ENCODE data around the gene ZBTB20. TPM values are rescaled to one million over a fixed set of nuclear protein-coding genes. Genes with fewer than 3 reads are reported as not detected.

The ZBTB20 gene
- total RNA-seq, 1 donor from 2014 or later = 30.4 TPM

DNA sequence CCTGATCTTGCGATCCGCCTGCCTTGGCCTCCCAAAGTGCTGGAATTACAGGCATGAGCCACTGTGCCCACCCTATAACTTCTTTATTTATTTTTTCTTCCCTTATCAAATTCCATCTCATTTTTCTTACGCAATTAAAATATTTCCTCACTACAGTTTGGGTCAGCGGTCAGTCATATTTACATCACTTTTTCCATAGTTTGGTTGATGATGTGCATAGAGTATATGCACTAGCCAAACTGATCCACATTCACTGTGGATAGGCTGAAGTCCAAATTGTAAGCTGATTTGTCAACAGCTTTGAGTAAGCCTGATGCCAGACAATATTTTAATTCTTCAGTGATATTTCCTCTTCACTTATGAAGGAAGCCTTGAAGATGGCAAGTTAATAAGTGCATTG lies 596.9 kb downstream of the ZBTB20 start:
- no peak overlapping the region for H3K4me3 Mint-ChIP-seq
- H3K36me3 Mint-ChIP-seq = no peaks in the 10 kb centered on the region
- no peak for DNase-seq (ENCODE audit: low spot score in 2 of 2, unreplicated experiment in 2 of 2)
- TF ChIP-seq, protein P1, sequence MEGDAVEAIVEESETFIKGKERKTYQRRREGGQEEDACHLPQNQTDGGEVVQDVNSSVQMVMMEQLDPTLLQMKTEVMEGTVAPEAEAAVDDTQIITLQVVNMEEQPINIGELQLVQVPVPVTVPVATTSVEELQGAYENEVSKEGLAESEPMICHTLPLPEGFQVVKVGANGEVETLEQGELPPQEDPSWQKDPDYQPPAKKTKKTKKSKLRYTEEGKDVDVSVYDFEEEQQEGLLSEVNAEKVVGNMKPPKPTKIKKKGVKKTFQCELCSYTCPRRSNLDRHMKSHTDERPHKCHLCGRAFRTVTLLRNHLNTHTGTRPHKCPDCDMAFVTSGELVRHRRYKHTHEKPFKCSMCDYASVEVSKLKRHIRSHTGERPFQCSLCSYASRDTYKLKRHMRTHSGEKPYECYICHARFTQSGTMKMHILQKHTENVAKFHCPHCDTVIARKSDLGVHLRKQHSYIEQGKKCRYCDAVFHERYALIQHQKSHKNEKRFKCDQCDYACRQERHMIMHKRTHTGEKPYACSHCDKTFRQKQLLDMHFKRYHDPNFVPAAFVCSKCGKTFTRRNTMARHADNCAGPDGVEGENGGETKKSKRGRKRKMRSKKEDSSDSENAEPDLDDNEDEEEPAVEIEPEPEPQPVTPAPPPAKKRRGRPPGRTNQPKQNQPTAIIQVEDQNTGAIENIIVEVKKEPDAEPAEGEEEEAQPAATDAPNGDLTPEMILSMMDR (IDR thresholded peaks at IDR 0.05; ENCODE audit: unreplicated experiment) = no peak
- H3K4me1 Mint-ChIP-seq = no peaks in the 10 kb centered on the region
- no peaks in the 10 kb centered on the region for H3K27me3 Mint-ChIP-seq (ENCODE audit: low read depth)
- H3K27ac Mint-ChIP-seq = no peak overlapping the region
- no peaks in the 10 kb centered on the region for H3K9me3 Mint-ChIP-seq

DNA sequence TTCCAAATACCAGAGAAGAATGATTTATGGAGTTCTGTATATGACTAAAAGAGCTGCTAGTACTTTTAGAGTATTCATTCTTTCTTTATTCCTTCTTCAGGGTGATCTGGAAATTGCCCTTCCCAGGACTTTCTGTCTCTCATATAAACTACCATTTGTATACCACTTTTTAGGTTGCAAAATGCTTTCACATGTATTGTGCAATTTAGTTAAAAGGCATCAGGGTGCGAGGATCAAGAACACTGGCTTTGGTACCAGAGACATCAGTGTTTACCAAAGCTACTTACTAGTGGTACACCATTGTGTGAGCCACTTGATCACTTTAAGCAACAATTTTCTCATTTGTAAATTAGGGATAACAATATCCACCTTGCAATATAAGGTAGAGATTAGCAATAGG lies 601.9 kb downstream of the ZBTB20 start:
- Mint-ChIP-seq H3K4me3 (no peak overlapping the region), H3K27me3 (ENCODE audit: low read depth) (no peaks in the 10 kb centered on the region), H3K9me3 (no peaks in the 10 kb centered on the region), H3K27ac (no peak overlapping the region), H3K4me1 (no peaks in the 10 kb centered on the region), H3K36me3 (no peaks in the 10 kb centered on the region)
- no peak for DNase-seq (ENCODE audit: low spot score in 2 of 2, unreplicated experiment in 2 of 2)
- TF ChIP-seq, protein P1 (IDR thresholded peaks at IDR 0.05; ENCODE audit: unreplicated experiment) = no peak

DNA sequence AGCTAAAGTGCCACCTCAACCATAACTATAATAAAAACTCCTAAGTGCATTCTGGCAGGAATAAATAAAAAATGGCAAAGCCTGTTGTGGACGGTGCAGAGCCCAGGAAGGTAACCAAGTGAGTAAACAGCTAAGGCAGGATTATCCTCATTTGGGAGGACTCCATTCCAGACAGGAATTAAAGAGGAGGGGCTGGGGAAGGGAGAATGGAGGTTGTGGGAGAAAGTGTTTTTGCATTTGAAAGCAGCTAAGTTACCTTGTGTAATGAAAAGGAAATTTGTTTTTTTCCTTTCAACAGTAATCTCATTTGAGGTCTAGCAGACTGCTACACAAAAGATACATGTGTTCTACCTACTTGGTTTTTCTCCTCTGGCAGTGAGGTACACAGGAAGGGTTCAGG lies 604.7 kb downstream of the ZBTB20 start:
- Mint-ChIP-seq H3K27me3 (ENCODE audit: low read depth) (no peaks in the 10 kb centered on the region), H3K36me3 (no peaks in the 10 kb centered on the region), H3K4me3 (no peak overlapping the region), H3K4me1 (no peaks in the 10 kb centered on the region), H3K27ac (no peak overlapping the region), H3K9me3 (peaks cover under 1% of the 10 kb centered on the region)
- TF ChIP-seq, protein P1 (IDR thresholded peaks at IDR 0.05; ENCODE audit: unreplicated experiment) = no peak
- no peak for DNase-seq (ENCODE audit: low spot score in 2 of 2, unreplicated experiment in 2 of 2)

DNA sequence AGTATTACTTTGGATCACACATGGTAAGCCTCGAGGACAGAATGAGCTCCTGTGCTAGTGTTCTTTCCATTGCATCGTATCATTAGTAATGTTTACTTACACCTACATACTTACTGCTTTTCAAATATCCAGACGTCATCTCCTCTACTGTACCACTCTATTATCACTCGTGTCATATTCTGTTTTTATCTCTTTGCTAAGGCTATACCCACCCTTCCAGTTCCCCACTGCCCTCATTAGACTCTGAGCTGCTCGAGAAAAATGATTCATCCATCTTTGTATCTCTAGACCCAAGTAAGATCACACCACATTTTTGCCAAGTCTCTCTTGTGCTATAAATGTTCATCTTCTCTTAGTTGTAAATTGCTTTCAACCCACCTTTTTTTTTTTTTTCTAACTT lies 607.6 kb downstream of the ZBTB20 start:
- no peak overlapping the region for H3K4me3 Mint-ChIP-seq
- DNase-seq (ENCODE audit: low spot score in 2 of 2, unreplicated experiment in 2 of 2) = no peak
- no peaks in the 10 kb centered on the region for H3K4me1 Mint-ChIP-seq
- H3K9me3 Mint-ChIP-seq = peaks cover 18% of the 10 kb centered on the region
- H3K27ac Mint-ChIP-seq = no peak overlapping the region
- TF ChIP-seq, protein P1 (IDR thresholded peaks at IDR 0.05; ENCODE audit: unreplicated experiment) = no peak
- no peaks in the 10 kb centered on the region for H3K27me3 Mint-ChIP-seq (ENCODE audit: low read depth)
- peaks cover 4% of the 10 kb centered on the region for H3K36me3 Mint-ChIP-seq

DNA sequence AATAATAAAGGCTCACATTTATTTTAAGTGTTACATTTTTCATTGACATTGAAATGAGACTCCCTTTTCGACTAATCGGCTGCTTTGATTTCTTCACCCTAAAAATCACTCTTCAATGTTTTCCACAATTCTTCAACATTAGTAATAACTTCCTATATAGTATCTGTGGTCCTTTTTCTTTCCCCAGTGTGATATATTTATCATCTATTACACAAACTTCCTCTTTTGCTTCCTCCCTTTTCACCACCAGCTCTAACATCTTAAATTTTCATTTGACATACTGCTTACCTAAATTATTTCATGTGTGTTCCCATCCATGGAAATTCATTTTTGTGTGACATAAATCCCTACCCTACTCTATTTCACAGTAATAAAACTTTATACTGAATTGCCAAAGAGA lies 608.9 kb downstream of the ZBTB20 start:
- peaks cover 27% of the 10 kb centered on the region for H3K9me3 Mint-ChIP-seq
- no peaks in the 10 kb centered on the region for H3K27me3 Mint-ChIP-seq (ENCODE audit: low read depth)
- no peak overlapping the region for H3K4me3 Mint-ChIP-seq
- no peaks in the 10 kb centered on the region for H3K4me1 Mint-ChIP-seq
- TF ChIP-seq, protein P1 (IDR thresholded peaks at IDR 0.05; ENCODE audit: unreplicated experiment) = no peak
- peaks cover 4% of the 10 kb centered on the region for H3K36me3 Mint-ChIP-seq
- H3K27ac Mint-ChIP-seq = no peak overlapping the region
- DNase-seq (ENCODE audit: low spot score in 2 of 2, unreplicated experiment in 2 of 2) = no peak

DNA sequence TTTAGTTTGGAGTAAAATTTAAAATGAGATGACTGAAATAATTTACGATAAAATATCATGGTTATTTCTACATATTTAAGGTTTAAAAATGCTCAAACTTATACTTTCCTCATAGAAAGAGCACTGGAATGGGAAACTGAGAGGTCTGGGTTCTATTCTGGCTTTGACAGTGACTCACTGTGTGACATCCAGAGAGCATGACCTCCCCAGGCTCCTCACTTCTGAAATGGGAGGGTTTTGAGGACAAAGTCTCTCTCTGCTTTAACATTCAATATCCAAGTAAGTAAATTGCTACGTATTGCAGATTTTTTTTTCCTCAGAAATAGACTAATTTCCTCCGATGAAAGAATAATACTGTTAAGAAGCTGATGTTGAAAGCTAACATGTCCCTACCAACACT lies 618.6 kb downstream of the ZBTB20 start:
- DNase-seq (ENCODE audit: low spot score in 2 of 2, unreplicated experiment in 2 of 2) = no peak
- TF ChIP-seq, protein P1 (IDR thresholded peaks at IDR 0.05; ENCODE audit: unreplicated experiment) = no peak
- Mint-ChIP-seq H3K4me3 (no peak overlapping the region), H3K27ac (no peak overlapping the region), H3K36me3 (peaks cover 2% of the 10 kb centered on the region), H3K9me3 (peaks cover 8% of the 10 kb centered on the region), H3K27me3 (ENCODE audit: low read depth) (no peaks in the 10 kb centered on the region), H3K4me1 (no peaks in the 10 kb centered on the region)

All from mesothelial cell of epicardium (in vitro differentiated cells).